GM12873 (cell line): ENCODE results near the gene HSDL2.

Source experiments
- CTCF ChIP-seq: IDR thresholded peaks from 2 replicates; pipeline ENCODE4 v1.5.1; 2012; ENCODE audit warnings: low read depth, mild to moderate bottlenecking, moderate library complexity, low read length, control low read depth; ENCODE audit not compliant: insufficient read depth; ENCODE audit errors: missing control alignments

HSDL2 gene

GRCh38 chr9:112409758-112410157 is 29.9 kb downstream of the HSDL2 start:
- TF ChIP-seq CTCF: no peak

- TF ChIP-seq CTCF: no peak
Measured at GRCh38 chr9:112411626-112412027, 31.7 kb downstream of the HSDL2 start.

- TF ChIP-seq CTCF: no peak
Measured at GRCh38 chr9:112420208-112420607, 40.3 kb downstream of the HSDL2 start.

GRCh38 chr9:112421771-112422222 is 41.9 kb downstream of the HSDL2 start:
- TF ChIP-seq CTCF: no peak

GRCh38 chr9:112422417-112423148 is 42.7 kb downstream of the HSDL2 start:
- TF ChIP-seq CTCF: no peak

GRCh38 chr9:112430006-112430522 is 50.2 kb downstream of the HSDL2 start:
- no peak for TF ChIP-seq CTCF

- TF ChIP-seq CTCF: no peak
Measured at GRCh38 chr9:112433499-112434392, 53.8 kb downstream of the HSDL2 start.
